ENCODE results near the gene MUSK. TPM values are rescaled to one million over a fixed set of nuclear protein-coding genes. Genes with fewer than 3 reads are reported as not detected.

The MUSK gene
- total RNA-seq, 1 donor from 2014 or later: 1.2 TPM

DNA sequence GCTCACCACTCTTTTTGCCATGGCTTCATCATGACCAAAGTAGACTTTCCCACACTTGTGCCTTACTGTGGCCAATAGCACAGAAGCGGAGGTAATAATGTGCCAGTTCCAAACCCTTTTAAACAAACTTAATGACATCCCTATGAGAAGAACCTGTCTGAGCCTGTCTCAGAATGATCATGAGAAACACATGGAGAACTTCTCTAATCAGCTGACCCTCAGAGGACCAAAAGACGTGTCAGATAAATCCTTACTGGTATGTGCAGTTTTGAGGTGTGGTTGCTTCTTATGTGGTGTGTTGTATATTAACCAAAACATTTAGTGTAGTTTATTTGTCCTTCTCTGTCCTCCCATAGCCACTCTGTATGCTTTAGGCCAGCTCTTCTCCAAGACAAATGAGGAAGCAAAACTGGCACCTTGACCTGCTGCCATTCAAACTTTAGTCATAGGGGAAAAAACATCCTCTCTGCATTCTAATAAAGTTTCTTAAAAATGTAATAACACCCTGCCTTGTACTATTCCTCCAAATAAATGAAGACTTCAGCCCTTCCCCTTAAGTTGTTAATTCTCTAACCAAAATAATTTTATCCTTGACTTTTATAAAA is 168.9 kb downstream of the MUSK start:
- intact Hi-C loops (cut with DNase I): no loop called here
- DNase-seq (ENCODE audit: low spot score): no peak

DNA sequence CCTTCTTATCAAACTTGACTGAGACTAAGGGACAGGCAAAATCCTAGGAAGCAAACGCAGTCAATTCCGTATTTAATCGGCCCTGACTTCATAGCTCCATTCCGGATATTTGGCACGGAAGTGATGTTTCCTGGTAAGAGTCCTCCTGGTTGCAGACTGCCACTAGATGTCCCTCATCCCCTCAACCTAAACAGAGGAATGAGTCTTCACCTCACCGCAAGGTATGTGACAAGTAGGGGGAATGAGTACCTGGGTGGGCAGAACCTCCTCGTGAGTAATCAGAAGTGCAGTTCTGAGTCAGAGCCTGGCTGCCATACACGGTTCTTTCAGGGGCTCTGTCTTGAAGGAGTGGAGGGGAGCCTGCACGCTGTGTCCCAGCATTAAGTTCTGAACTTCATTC is 173.6 kb downstream of the MUSK start:
- intact Hi-C loops (cut with DNase I): no loop called here
- DNase-seq (ENCODE audit: low spot score): no peak

DNA sequence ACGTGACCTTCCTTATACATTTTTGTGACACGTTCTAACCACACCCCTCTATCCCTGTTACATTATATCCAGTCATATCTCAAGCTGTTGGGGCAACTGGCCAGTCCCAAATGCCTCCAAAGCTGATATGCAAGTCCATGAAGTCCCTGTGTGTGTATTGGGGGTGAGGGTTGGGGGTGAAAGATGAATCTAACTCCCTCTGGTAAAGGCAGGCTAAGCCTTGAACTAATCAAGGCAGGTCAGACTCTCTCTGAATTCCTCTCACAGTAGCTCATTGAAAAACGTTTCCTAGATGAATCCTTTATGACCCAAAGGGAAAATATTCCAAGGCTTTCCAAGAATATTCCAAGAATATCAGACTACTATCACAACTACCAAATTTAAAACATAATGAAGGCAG is 174.4 kb downstream of the MUSK start:
- DNase-seq (ENCODE audit: low spot score): no peak
- intact Hi-C loops (cut with DNase I): no loop called here

DNA sequence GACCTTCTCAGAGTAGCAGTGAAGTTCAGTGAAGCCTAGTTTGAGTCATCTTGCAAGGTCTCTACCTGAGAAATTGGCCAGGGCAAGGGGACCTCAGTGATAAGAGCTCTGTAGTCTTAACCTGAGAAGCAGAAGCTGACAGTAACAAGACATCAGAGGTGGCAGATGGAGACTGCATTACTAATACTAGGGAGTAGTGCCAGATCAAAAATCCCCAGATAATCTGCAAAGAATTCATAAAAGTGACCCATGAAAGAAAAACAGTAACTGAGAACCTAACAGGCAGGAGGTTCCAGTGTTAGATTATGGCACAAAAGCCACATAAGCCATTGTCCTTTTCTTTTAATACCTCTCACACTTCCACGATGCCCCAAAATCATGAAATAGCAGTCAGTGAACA is 175.5 kb downstream of the MUSK start:
- DNase-seq (ENCODE audit: low spot score): no peak
- intact Hi-C loops (cut with DNase I): no loop called here

DNA sequence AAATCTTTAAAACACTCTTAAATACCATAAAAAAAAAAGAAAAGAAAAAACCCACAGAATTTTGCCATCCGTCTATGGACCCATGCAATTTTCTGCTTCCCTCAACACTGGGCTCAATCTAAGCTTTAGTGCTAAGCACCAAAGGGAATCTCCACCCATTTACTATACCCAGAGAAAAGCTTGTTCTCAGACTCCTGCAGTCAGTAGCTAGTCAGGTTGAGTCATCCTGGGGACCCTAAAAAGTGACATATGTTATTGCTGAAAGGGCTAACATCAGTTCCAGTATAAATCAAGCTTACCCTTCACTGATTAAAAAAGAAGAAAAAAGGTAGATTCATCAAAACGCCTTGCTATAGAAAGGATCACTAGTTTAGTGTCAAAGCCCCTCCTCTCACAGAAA is 177.6 kb downstream of the MUSK start:
- no peak for DNase-seq (ENCODE audit: low spot score)
- intact Hi-C loops (cut with DNase I): no loop called here

DNA sequence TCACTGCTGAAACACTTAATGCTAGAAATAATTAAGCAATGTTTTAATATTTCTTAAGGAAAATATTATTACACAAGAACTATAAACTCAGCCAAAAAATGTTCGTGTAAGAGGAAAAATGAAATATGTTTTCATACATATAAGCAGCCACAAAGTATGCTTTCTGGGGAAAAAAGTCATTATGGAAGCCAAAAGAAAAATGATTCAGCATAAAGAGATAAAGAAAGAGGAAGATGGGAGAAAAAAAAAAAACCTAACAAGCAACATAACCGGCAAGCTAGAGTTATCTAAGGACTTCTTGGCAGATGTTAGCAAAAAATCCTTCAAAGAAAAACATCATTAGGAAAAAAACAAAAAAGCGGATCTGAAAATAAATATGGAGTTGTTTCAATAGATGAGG is 179.1 kb downstream of the MUSK start:
- intact Hi-C loops (cut with DNase I): no loop called here
- DNase-seq (ENCODE audit: low spot score): no peak

DNA sequence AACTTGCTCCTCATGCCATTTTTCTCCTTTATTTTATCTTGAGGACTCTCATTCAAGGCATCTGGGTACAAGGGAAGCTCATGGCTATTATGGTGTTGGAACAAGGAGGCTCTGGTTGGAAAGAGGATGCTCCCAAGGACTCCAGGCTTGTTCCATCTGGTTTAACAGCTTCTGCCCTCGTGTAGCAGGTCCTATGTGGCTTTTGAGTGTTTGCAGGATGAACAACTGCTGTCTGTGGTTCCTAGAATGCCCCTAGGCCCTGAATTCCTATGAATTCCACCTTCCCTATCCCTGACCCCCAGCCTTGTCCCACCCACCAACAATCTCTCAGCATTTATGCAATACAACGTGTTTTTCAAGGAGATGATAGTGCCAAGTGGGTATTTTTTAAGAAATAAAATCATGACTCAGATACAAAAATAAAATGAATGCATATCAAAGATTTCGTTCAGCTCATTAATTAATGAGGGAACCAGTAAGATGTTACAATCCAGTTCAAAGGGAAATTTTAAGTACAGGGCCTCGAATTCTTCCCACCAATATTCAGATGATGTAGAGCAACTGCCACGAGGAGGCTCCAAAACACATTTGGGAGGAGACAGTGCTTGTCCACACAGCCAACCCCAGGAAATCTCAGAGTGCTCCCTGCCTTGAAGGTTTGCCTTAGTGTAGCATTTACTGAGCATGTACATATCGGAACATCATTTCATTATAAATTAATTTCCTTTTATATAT is 182.0 kb downstream of the MUSK start:
- no peak for DNase-seq (ENCODE audit: low spot score)
- intact Hi-C loops (cut with DNase I): no loop called here

Other genes starting within 250 kb of the MUSK start
- gene SVEP1, start 89.0 kb upstream of the MUSK start, total RNA-seq: 6.7 TPM

Data from cardiac septum (tissue), 1 donor.